ENCODE results near the gene SPOP.
"Not testable (repeated sequence)": the region's sequence is repeated elsewhere in the genome, so short reads cannot be mapped to it uniquely, and the experiment has no call there.

The SPOP gene

DNA sequence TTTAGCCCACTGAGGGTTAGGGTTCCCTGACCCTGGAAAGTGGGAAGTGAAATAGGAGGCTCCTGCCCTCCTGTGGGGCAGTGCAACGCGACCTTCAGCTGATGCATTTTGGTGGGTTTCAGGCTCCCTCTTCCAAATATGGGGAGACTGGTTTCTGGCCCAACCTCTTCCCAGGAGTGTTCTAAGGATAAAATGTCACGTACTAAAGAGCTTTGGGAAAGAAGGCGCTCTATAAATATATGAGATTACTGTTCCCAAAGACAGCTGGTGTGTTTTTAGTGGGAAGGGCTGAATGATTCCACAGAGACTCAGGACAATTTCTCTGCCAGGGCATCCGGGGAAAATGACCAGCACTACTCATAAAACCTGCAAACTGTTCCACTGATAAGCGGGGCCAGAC lies 20.1 kb upstream of the SPOP start:
- Histone ChIP-seq H3K4me3 (no peak overlapping the region), H3K27ac (peak overlapping the region in 2 of 21 experiments; percentile 34 to 44)

GRCh38 chr17:49696233-49696761 lies 18.4 kb upstream of the SPOP start:
- Histone ChIP-seq H3K4me3 (no peak overlapping the region), H3K27ac (peak overlapping the region in 10 of 21 experiments; percentile 2 to 62 (median 26))

DNA sequence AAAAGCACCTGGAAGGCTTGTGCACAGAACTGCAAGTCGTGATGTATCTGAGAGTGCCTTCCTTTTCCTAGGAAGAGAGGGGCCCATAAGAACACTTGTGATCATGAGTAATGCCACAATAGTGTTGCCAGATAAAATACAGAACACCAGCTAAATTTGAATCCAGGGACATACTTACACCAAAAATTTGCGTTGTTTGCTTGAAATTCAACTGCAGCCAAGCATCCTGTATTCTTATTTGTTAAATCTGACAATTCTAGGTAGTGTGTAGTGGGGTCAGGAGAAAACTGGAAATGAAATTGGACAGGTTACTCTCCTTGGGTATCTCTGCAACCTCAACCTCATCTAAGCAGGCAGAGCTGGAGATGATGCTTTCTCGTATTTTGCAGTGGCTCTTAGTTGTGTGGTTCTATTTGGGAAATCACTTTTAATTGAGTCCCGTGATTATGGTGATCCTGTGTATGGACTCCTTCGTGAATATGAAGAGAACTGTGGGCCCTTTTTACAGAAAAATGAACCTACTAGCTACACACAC lies 17.9 kb upstream of the SPOP start:
- peak overlapping the region in 5 of 21 experiments; percentile 2 to 62 (median 55) for H3K27ac ChIP-seq
- no peak overlapping the region for H3K4me3 ChIP-seq

DNA sequence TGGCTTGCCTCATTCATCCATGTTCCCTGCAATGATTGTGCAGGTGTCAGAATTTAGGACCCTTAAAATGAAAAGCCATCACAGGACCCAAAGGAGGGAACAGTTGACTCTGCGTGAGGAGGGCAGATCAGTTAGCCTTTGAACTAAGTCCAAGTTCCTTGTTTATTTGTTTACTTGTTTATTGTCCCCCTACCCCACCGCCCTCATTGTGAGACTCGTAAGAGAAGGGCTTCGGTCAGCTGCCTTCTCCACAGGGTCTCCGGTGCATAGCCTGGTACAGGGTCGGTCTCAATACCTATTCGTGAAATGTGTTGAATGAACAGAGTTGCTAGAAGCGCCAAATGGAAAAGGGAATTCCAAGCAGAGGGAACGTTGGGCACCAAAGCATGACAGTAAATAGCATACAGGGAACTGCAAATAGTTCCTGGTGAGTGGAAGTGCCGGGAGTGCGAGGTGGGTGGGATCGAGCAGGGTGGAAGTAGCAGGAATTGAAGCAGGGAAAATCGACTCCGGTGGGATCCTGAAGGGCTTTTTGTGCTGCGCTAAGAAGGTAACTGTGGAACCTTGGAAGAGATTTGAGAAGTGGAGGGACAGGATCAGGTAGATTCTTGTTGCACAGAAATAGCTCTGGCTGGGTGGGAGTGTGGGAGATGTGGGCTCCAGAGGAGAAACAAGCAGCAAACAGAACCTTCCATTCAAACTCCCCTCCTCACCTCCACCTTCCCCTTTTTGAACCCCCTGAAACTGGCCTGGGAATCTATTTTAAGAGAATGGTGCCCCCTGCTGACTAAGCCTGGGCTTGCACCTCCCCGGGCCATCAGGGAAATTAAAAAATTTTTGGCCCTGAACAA lies 17.2 kb upstream of the SPOP start:
- no peak overlapping the region for H3K4me3 ChIP-seq
- peak overlapping the region in 1 of 21 experiments; percentile 55 for H3K27ac ChIP-seq

DNA sequence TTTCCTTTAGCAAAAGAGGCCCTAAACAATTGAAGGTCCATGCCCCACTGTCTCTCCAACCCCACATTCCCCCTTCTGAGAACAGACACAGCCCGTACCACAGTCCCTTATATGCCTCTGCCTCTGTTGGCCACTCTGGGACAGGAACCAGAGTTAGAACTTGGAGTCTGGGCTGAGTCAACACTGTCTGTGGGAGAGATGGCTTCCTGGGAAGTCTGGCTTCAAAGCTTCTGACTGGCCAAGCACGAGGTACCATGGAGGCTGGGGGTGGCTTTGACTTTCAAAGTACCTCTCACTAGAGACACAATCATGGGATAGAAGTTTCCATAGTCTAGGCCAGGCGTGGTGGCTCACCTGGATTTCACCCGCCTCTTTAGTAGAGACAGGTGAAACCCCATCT lies 14.9 kb upstream of the SPOP start:
- Histone ChIP-seq H3K27ac (no peak overlapping the region), H3K4me3 (no peak overlapping the region)

DNA sequence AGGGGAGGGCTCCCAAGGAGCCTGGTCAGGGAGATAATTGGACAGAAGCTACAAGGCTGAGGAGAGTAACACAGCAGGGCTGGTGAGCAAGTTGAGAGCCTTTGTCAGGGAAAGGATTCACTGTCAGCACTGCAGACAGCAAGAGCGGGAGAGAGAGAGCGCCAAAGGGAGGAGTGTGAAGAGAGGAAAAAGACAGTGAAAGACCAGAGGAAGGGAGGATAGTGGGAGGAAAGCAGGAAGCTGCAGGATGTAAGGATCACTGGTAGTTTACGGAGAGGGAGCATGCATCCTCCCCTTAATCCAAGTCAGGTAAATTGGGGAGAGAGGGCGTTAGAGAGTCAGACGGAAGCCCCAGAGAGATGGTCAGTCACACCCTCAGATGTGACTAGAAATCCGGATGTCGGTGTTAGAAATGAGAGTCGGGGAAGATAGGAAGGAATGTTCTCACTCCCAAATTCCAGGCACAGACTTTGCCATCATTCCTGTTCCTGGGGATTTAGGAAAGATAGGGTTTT lies 13.8 kb upstream of the SPOP start:
- Histone ChIP-seq H3K27ac (peak overlapping the region in 9 of 21 experiments; percentile 3 to 75 (median 51)), H3K4me3 (no peak overlapping the region)

DNA sequence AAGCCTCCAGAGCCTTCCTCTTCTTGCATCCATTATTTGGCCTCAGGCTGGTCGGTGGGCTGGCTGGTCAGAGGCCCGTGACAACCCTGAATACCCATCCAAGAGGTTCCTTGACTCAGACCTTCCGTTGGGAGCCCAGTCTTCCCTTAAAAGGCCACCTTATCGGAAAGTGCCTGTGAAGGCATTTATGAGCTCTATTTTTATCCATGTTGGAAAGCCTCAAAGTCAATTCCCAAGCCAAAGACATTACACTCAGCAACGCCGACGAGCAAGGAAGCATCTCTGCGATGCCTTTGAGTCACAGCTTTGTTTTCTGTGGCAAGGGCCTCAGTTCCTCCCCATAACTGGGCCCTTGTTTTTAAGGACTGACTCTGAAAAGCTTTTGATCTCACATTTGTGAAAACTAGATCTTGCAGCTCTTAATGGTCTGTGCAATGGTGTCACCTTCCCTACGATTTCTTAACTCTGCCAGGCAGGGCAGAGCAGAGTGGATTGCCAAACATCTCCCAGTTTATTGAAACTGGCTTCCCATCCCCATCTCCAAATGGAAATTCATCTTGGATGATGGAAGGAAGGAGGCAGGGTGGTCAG lies 13.3 kb upstream of the SPOP start:
- peak overlapping the region in 9 of 21 experiments; percentile 3 to 75 (median 51) for H3K27ac ChIP-seq

GRCh38 chr17:49690256-49690655 lies 12.4 kb upstream of the SPOP start:
- peak overlapping the region in 3 of 21 experiments; percentile 15 to 55 (median 23) for H3K27ac ChIP-seq
- no peak overlapping the region for H3K4me3 ChIP-seq

More for the DNA sequence above, 13.3 kb upstream of the SPOP start:
- no peak overlapping the region for H3K4me3 ChIP-seq

GRCh38 chr17:49688848-49689247 lies 11.0 kb upstream of the SPOP start:
- Histone ChIP-seq H3K4me3 (no peak overlapping the region), H3K27ac (peak overlapping the region in 9 of 21 experiments; percentile 2 to 84 (median 62))

DNA sequence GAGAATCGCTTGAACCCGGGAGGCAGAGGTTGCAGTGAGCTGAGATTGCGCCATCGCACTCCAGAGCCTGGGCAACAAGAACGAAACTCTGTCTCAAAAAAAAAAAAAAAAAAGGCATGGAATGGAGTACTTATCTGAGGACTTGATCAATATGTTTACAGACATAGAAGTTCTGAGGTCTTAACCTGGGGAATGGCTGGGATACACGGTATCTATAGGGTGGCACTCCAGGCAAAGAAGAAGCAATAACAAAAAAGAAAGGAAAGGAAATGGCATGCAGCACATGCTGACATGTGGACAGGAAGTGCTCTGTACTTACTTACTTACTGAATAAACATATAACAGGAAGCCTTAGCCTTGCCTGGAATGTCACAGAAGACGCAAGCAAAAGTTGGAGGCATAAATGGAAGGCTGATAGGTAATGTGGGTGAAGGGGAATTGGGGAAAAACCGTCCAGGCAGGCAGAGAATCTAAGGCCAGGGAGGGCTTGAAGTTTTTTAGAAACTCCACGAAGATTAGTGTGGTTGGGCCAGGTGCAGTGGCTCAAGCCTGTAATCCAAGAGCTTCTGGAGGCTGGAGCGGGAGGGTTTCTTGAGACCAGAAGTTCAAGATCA lies 10.1 kb upstream of the SPOP start:
- H3K4me3 ChIP-seq, result no peak overlapping the region
- peak overlapping the region in 17 of 21 experiments; percentile 1 to 84 (median 58) for H3K27ac ChIP-seq

DNA sequence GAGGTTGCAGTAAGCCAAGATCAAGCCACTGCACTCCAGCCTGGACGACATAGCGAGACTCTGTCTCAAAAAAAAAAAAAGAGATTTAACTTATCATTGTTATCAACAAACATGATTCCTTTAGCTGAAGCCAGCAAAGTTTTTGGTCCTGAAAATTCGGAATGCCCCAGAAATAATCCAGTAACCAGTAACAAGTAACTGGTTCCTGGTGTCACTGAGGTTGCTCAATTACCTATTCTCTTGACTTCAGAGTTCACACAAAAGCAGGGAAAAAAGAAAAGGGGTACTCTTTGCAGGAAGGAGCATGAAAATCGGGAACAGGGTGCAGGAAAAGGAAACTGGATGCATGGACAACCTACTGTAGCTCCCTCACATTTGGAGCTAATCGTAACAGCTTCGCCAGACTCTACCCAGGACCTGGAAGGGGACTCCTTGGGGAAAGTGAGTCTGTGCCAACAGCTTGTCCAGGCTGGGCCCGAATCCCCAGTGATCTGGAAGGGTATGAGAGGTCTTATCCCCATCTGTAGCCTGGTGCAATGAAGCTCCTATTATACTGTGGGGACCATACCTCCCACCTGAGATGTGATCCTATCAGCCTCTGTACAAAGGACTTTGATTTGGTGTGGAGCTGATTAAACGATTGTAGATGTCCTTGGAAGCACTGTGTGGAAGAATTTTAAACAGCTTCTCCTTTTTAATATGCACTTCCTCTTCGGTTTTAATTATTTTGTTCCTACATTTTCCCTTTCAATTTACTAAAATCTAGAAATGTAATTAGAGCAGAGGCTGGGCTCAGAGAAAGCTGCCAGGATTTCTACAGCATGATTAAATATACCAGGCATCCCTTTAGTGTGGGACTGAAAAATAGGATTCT lies 3.4 kb upstream of the SPOP start:
- H3K4me3 ChIP-seq, result no peak overlapping the region
- peak overlapping the region in 1 of 21 experiments; percentile 19 for H3K27ac ChIP-seq

DNA sequence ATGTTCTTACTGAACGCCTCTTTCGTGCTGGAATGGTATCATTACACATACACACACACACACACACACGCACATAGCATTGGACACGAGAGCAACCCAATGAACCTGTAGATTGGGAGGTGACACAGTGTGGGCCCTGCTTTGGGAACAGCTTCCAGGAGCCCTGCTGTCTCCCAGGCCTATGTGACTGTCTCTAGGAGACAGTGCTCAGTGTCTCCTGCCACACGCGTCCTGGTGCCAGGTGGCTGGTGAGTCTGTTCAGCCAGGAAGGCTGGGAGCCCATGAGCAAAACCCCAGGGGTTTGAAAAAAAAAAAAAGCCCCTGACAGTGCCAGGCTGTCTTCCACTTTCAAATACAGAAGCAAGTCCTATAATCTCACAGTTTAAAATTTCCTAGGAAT lies 2.4 kb upstream of the SPOP start:
- H3K27ac ChIP-seq, result no peak overlapping the region
- no peak overlapping the region for H3K4me3 ChIP-seq

DNA sequence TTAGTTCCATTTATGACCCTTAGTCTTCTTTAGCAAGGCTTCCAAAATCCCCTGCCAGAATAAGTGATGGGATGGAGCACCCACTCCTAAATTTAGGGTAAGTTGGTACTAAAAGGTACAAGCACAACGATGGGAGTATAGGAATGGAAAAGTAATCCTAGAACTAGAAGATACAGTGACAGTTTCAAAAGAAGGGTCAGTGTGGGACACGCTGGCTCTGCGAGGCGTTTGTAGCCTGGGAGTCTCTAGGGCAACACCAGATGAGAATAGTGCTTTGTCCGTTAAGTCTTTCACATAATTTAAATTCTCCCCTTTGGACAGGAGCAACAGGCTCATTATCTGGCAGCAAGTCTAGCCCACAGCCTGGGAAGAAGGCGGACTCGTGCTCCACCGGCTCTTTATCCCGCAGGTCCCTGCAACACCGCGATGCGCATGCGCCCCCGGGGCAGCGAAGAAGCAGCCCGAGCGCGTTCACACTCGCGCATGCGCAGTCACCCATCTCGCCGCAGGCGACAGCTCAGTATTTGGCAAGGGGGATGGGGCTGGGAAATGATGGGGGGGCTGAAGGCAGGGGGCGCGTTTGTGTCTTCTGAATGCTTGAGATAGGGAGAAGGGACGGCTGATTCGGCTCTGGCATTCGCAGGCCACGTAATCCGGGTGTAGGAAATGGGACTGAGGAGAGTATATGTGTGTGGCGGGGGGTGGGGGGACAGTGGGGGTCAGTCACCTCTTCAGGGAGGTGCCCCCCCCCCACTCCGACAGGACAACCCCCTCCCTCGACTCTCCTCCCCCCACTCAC lies 564 bp downstream of the SPOP start:
- H3K27ac ChIP-seq, result peak overlapping the region; percentile 85 to 97 (median 94)

GRCh38 chr17:49676276-49676868 lies 1.5 kb downstream of the SPOP start:
- H3K27ac ChIP-seq, result peak overlapping the region in 19 of 21 experiments; percentile 13 to 97 (median 94)
- peak overlapping the region in 5 of 7 experiments; percentile 60 to 88 (median 77) for H3K4me3 ChIP-seq

More for the DNA sequence above, 564 bp downstream of the SPOP start:
- H3K4me3 ChIP-seq, result peak overlapping the region; percentile 60 to 88 (median 71)

DNA sequence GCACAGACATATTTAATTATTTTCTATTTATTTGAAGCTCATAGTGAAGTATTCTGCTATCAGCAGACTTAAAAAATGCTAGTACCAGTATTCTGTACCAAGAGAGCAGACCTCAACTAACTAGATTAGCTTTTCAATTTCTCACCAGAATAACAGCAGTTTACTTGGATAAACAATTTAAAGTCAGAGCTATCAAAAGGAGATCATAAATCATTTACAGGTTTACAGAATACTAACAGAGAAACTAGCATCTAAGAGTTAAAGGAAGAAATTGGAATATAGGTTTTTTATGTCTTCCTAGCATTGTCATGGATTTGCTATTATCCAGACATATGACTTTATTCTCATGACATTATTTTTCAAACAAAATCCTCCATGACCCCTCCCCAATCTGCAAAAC lies 3.4 kb downstream of the SPOP start:
- H3K4me3 ChIP-seq, result no peak overlapping the region
- no peak overlapping the region for H3K27ac ChIP-seq

DNA sequence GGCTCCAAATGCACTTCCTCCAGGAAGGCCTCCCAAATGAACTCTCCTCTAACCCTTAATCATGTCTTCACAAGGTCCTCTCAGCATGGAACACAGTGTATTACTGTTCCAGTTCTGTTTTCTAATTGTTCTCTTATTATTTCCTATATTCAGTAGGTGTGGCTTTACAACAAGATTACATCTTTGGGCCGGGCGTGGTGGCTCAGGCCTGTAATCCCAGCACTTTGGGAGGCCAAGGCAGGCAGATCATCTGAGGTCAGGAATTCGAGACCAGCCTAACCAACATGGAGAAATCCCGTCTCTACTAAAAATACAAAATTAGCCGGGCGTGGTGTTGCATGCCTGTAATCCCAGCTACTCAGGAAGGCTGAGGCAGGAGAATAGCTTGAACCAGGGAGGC lies 4.2 kb downstream of the SPOP start:
- H3K27ac ChIP-seq, result not testable (repeated sequence)

GRCh38 chr17:49670641-49671040 lies 7.3 kb downstream of the SPOP start:
- Histone ChIP-seq H3K4me3 (no peak overlapping the region), H3K27ac (peak overlapping the region in 5 of 21 experiments; percentile 6 to 32 (median 19))

More for the DNA sequence above, 4.2 kb downstream of the SPOP start:
- not testable (repeated sequence) for H3K4me3 ChIP-seq
